CD4-positive, alpha-beta T cell treated with Interleukin-4 for 4 hours (primary cell): Measurements from ENCODE around the gene KCNK18.
"Not testable (repeated sequence)": the region's sequence is repeated elsewhere in the genome, so short reads cannot be mapped to it uniquely, and the experiment has no call there.

Experiments used
- DNase-seq: peaks from one replicate; pipeline ENCODE4 v3.0.0-alpha.2; 2020

KCNK18 gene

DNA sequence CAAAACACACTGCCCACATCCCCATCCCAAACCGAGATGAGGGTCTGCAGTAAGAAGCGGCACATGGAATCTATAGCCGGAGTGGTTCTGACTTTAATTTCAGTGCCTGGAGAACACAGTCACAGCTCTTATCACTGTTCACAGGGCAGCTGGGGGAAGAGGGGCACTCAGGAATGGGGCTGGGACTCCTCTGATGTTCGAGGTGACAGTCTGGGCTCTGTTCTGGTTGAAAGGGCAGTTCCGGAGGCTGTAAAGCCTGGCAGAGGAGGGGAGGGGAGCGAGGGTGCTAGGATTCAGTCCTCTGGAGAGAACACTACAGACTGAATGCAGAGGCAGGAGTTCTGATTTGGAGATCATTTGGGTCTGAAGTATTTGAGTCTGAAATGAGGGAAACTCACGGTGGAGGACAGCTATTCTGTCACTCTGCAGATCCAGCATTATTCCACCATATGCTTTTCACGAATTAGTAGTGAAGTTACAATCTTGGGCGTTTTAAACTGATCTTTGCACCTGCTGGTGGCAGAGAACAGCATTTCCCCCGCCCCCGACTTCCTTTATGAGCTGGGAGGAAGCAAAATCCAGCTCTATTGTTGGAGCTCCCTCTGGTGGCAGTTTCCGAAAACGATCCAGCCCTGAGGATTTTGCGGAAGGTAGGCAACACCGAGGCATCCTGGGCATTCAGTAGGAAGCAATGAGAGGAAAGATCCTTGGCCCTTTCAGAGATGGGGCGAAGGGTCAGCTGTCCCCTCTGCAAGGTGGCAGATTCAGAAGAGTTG lies 22.7 kb upstream of the KCNK18 start:
- peak; percentile 81 for DNase-seq

DNA sequence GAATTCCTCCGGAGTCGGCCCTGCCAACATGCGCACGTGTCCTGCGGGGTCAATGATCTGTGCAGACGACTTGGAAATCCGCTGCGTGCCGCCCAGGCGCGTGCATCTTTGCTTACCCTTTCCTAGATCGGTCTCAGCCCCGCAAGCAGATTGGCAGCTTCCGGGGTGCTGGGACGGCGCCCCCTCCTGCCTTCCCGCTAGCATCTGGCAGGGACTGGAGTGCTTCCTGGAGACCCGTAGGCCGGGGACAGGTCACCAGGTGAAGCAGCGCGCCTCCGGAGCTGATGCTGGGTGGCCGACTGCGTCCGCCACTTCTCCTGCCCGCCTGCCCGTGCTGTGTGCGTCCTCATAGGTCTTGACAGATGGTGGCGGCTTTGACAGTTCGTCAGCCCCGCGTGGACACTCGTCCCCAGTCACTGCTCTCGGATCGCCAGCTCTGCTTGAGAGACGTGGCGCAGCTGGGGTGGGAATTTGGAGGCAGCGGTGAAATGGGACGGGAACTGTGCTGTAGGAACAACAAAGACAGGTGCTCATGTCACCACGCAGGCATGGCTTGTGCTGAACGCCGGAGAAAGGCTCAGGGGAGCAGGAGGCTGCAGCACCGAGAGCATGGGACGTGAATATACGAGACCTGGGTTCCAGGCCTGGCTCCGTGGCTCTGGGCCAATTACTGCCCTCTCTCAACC lies 21.9 kb upstream of the KCNK18 start:
- peak; percentile 3 for DNase-seq

DNA sequence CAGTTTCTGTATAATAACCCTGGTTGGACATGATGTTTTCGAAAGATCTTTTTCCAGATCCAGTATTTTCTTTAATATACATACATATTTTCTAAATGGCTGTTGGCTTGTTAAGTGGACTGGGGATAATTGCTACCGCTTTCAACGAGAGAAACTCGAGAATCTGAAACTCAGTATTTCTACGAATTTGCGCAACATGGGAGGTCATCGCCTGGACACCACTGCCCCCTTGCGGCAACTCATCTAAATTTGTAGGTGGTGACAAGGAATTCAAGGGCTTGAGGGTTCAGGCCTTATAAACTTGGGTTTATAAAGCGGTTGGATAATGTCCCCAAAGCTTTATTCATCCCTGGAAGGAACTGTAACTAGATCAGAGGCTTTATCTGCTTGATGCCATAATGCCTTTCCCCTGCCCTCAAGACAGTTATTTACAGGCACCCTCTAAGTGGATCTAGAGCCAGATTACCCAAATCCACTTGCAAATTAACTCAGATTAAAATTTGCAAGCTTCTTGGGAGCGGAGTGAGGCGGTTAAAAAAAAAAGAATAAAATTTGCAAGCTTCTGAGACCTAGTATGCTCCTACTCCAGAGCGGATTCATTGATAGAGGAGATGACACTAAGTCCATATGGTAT lies 21.3 kb upstream of the KCNK18 start:
- peak; percentile 62 for DNase-seq

DNA sequence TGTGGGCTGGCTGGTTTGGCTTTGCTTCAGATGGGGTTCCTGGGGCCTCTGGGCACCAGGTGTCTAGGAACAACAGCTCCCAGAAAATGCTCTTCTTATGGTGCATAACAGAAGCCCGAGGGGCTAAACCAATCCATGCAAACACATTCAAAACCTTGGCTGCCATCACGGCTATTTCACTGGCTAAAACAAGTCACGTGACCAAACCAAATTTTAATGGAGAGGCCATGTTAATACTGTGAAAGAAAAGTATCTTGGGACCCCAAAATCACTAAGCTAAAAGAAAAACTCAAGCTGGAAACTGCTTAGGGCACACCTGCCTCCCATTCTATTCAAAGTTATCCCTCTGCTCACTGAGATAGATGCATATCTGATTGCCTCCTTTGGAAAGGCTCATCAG lies 19.1 kb upstream of the KCNK18 start:
- DNase-seq, result no peak

DNA sequence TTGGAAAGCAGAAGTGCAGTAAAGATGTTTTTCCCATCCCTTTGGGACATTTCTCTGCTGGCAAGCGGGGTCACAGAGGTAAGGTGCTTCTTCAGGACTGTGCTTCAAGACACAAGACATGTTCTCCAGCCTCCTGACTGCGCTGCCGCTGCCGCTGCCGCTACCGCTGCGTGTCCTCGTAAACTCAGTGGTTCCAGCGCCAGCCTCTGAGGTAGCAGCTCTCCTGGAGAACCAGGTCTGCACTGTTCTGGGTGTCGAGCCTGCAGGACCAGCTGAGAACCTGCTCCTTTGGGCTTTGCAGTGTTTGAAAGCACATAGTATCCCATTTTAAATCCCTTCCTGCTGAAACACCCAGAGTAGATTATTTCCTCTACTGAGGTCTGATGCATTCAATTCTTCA lies 13.0 kb upstream of the KCNK18 start:
- no peak for DNase-seq

DNA sequence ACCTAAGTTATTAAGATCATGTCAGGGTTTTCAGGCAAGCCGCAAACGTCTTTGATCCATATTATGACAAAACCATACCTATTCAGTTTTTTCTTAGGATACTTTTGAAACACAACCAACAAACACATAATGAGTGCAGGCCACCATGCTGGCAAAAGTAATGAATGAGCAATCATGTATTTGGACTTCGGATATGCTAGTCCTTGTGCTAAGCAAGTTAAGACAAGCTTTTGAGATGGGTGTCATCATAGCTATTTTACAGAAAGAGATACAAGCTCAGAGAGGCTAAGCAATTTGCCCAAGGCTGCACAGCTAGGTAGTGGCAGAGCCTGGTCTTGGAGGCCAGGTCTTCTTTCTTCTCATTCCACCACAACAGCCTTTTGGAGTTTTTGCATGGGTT lies 12.5 kb upstream of the KCNK18 start:
- DNase-seq, result no peak

DNA sequence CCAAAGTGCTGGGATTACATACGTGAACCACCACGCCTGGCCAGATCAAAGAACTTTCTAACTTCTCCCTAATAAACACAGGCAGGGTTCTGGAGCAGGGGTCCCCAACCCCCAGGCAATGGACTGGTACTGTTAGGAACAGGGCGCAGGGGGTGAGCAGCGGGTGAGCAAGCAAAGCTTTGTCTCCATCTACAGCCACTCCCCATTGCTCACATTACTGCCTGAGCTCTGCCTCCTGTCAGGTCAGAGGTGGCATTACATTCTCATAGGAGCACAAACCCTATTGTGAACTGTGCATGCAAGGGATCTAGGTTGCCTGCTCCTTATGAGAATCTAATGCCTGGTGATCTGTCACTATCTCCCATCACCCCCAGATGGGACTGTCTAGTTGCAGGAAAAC lies 11.5 kb upstream of the KCNK18 start:
- not testable (repeated sequence) for DNase-seq

DNA sequence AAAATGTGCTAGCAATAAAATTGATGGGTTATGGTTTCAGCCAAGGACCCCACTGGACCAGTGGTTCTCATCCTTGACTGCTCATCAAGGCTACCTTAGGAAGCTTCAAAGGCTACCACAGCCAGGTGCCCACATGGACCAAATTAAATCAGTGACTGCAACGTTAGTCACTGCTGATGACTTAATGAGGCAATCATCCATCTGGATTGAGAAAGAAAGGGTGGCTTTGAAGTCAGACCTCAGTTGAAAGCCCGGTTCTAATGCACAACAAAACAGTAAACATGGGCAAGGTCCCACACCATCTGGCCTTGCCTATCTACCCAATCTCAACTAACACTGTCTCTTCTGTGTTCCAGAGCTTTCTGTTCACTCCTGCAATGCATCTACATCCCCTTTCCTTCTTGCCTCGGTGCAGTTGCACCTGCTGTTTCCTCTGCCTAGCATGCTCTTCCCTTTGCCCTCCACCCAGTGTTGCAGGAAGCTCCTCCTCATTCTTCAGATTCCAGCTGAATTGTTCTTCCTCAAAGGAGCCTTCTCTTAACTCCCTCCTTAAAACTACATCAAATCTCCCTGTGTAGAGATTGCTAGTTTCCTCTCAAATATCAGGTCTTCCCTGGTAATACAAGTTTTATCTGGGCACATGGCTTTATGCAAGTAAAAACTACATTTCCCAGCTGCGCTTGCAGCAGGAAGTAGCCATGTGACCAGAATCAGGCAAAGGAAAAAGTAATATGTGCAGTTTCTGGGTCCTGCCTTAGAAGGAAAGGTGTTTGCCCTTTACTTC lies 10.3 kb upstream of the KCNK18 start:
- DNase-seq, result no peak

DNA sequence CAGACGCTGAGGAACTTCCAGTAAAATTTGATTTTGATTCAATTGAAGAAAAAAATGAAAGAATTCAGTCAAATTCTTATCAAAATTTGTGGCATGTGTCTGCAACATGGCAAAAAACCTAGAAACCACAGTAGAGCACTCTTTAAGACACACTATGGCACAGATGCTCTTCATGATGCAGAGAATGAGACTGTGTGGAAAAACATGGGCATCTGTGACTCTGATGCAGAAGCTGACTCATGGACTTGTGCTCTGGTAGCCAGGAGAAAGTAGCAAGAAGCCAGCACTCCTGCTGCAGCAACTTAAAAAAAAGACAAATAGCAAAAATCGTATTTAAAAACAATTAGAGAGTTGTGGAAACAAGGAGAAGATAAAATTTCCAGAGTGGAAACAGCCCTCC lies 8.9 kb upstream of the KCNK18 start:
- no peak for DNase-seq

DNA sequence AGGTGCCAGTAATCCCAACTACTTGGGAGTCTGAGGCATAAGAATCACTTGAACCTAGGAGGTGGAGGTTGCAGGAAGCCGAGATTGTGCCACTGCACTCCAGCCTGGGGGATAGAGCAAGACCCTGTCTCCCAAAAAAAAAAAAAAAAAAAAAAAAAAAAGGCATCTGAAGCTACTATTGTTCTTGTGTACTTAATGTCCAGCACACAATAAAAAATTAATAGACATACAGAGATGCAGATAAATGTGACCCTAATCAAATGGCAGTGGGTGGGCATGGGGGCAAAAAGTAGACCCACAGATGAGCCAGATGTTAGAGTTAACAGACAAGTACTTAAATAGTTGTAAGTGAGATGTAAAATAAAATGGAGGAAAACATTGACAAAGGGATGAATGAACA lies 7.7 kb upstream of the KCNK18 start:
- no peak for DNase-seq

DNA sequence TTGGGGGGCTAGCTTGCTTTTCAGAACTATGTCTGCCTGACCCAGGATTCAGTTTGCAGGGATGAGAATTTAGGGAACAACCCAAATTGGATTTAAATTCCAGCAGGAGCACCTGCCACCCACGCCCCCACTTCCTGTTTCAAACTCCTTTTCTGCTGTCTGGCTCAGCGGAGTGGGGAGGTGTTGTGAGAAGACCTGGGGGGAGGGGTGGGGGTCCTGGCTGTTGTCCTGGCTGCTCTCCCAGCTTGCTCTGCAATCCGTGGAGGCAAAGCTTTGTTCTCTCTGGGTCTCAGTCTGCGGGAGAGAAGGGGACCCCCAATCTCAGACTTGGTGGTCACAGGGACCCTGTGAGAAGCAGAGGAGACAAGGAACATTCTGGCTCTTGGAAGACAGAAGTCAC lies 799 bp downstream of the KCNK18 start:
- DNase-seq, result no peak

DNA sequence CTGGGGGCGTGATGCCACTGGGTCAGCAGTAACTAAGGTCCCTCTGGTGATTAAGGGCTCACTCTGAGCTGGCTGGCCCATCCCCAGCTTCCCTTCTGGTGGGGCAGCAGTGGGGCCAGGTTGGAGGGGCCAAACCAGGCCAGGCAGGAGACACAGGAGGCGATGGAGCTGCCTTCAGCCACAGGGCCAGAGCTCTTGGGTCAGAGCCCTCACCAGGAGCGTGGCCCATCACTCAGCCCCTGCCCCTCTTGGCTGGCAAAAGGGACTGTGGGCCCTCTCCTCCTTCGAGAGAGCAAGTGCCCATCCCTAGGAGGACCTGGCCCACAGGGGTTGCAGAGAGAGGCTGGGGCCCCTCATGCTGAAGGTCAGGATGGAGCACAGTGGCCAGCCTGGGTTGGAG lies 4.5 kb downstream of the KCNK18 start:
- no peak for DNase-seq

DNA sequence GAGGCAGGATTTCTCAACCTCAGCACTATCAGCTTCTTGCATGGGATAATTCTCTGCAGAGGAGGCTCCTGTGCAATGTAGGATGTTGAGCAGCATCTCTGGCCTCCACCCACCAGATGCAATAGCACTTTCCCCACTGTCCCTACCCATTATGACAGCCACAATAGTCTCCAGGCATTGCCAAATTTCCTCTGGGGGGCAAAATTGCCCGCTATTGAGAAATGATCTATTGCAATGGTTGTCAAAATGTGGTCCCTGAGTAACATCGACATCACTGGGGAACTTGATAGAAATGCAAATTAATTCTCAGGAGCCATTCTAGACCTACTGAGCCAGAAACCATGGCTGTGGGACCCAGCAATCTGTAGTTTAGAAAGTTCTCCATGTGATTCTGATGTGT lies 7.0 kb downstream of the KCNK18 start:
- DNase-seq, result no peak

DNA sequence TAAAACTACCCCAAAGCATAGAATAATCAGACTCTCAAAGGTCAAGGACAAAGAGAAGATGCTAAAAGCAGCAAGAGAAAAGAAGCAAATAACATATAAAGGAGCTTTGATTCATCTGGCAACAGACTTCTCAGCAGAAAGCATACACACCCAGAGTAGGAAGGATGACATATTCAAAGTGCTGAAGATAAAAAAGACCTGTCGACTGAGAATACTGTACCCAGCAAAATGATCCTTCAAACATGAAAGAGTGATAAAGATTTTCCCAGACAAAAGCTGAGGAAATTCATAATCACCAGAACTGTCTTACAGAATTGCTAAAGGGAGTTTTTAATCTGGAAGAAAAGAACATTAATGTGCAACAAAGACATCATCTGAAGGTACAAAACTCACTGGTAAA lies 14.9 kb downstream of the KCNK18 start:
- no peak for DNase-seq

DNA sequence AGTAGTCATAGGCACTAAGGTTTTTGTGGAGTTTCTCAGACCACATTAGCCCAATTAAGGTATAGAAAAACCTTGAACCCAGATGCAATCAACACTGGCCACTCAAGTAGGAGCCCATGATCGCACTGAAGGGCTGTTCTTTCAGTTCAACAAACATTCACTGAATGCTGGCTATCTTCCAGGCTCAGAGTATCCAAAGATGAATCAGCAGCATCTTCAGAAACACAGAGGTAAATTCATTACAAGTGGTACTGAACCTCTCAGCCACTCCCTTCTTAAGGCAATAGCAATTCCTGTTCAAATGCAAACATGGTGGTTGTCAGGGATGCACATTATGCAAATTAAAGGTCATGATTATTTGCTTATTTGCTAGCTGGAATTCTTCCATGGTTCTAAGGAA lies 17.1 kb downstream of the KCNK18 start:
- no peak for DNase-seq

DNA sequence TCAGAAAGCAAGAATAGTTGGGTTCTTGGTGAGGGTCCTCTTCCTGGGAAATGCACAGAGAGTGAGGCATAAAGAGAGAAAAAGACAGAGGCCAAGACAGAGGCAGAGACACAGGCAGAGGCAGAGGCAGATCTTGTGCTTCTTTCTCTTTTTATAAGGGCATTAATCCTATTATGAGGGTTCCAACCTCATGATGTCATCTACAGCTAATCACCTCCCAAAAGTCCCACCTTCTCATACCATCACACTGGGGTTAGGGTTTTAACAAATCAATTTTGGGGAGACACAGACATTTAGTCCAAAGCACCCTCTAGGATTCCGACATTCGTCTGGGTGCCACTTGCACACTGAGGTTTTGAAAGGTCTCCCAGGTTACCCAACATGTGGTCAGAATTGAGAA lies 17.8 kb downstream of the KCNK18 start:
- no peak for DNase-seq

DNA sequence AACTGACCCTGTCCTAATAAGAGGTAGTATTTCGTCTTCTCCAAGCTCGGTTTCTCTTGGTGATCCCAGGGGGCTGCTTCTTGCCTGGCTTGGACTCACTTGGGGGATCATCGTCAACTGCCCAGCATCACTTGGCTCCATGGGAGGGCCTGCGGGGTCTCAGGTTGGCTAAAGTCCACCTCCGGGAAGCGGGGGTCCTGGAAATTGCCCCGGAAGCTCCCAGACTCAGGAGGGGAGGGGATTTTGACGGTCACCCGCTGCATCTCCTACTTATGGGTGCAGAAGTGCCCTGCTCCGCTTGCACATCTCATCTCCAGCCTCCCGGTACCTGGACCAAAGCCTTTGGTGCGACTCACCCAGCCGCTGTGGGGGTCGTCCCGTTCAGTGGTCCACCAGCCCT lies 18.7 kb downstream of the KCNK18 start:
- DNase-seq, result no peak

DNA sequence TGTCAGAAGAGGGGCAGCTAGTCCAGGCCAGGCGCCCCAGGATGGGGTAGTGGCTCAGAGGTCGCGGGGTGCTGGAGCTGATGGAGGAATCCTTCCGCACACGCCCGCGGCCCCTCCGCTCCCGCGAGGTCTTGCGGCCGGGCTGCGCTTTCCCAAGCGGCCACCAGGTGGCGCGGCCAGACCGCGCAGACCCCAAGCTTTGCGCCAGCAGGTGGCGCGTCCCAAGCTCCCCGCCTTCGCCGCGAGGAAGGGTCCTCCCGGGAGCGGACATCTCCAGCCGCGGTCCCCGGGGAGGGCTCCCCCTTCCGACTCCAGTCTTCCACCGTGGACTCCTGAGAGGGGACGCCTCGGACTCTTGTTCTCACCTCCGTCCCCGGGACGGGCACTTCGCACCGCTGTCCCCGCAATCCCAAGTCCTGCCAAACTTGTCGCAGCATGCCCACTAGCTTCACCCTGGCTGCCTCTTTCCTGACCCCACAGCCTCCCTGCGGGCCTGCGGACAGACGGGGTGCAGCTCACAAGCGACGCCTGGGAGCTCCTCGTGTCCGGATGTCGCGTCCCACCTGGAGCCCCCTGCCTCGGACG lies 19.4 kb downstream of the KCNK18 start:
- DNase-seq, result peak; percentile 62

DNA sequence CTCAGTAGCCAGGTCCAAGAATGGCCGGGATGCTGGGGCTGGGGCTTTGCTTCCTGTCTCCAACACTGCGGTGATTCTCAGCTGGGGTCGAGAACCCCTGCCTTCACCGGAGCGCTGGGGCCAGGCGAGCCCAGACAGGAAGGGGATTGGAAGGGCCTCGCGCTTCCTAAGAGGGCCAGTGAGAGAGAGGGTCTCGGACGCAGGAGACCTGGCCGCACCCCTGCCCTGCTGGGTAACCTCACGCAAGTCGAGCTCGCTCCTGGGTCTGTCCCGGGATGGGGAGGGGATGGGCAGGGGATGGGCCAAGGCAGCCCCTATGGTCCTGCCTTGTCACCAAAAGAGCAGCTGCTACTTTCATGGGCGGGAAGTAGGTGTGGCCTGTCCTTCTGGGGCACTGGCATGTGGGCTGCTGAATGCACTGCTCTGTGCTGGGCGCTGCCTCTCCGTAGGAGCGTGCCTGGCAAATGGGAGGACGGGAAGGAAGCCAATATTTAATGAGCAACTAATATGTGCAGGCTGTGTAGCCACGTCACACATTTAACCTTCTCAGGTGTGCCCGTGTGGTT lies 20.0 kb downstream of the KCNK18 start:
- DNase-seq, result no peak

DNA sequence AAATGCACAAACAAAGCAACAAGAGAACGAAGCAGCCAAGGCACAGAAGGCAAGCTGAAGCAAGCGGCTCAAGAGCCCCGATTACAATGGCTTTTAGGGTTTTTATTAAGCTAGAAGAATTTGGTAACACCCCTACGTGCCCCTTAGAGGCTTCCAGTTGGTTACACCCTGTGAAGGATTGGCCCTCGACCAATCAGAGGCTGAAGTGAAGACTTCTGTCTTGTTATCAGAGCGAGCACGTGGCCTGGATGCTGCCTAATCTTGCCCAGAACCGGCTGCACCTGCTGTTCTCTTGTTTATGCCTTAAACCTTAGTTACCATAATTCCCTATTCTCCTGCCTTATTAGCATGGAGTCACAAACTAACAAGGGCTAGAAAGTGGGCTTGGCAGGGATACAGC lies 21.4 kb downstream of the KCNK18 start:
- DNase-seq, result no peak

DNA sequence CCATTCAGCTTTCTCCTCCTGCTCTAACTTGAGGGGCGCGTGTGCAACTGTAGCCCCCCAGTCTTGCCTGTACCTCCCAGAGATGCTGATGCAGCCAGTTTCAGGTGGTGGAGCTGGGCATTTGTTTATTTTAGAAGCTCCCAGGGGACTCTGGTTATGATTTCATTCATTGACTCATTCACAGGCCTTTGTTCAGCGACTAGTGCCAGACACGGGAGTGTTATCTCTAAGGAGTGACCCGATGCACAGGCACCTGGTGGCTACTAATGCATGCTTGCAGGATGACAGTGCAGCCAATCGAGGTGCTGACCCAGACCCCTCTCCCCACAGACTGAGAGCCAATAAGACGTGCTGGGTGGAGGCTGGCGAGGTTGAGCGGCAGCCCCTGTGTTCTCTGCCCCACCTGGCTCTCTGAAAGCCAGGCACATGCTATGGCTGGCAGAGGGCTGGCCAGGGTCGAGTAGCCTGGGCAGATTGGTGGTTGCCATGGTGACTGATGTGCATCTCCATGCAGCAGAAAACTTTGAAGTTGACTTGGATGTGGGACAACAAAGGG lies 23.9 kb downstream of the KCNK18 start:
- no peak for DNase-seq

DNA sequence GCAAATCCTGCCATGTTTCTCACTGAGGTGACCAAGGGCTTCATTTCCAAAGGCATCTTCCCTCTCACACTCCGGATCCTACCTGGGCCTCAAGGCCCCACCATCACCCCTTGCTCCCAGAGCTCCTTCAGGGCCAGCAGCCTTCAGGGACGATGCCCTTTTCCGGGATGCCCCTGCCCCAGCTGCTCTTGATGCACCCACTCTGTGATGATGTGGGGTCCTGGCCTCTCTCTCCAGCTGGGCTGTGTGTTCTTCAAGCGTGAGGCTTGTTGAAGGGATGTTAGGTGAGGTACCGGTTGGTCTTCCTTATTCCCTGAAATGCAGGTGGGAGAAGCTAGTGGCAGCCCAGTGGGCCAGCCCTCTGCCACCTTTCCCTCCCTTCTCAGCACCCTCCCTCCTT lies 25.3 kb downstream of the KCNK18 start:
- no peak for DNase-seq
